ENCODE measurements around the gene DHX30.

The DHX30 gene

GRCh38 chr3:47896736-47897135 is 93.8 kb downstream of the DHX30 start:
- H3K27me3 Mint-ChIP-seq (ENCODE audit: low read depth), result no peaks in the 10 kb centered on the region
- H3K27ac Mint-ChIP-seq, result no peak overlapping the region
- H3K4me1 Mint-ChIP-seq (ENCODE audit: low read depth), result peaks cover 17% of the 10 kb centered on the region
- H3K9me3 Mint-ChIP-seq, result no peaks in the 10 kb centered on the region
- H3K4me3 Mint-ChIP-seq, result no peak overlapping the region
- peaks cover 11% of the 10 kb centered on the region for H3K36me3 Mint-ChIP-seq (ENCODE audit: low read depth)

GRCh38 chr3:47897954-47898353 is 95.0 kb downstream of the DHX30 start:
- Mint-ChIP-seq H3K27me3 (ENCODE audit: low read depth) (no peaks in the 10 kb centered on the region), H3K27ac (no peak overlapping the region), H3K9me3 (no peaks in the 10 kb centered on the region), H3K4me1 (ENCODE audit: low read depth) (peaks cover 10% of the 10 kb centered on the region), H3K4me3 (no peak overlapping the region), H3K36me3 (ENCODE audit: low read depth) (peaks cover 9% of the 10 kb centered on the region)

GRCh38 chr3:47899495-47900108 is 96.7 kb downstream of the DHX30 start:
- Mint-ChIP-seq H3K36me3 (ENCODE audit: low read depth) (peaks cover 6% of the 10 kb centered on the region), H3K27me3 (ENCODE audit: low read depth) (no peaks in the 10 kb centered on the region), H3K4me1 (ENCODE audit: low read depth) (peaks cover 4% of the 10 kb centered on the region), H3K4me3 (no peak overlapping the region), H3K27ac (no peak overlapping the region), H3K9me3 (no peaks in the 10 kb centered on the region)
